ENCODE measurements around the gene TRPT1. TPM values are rescaled to one million over a fixed set of nuclear protein-coding genes. Genes with fewer than 3 reads are reported as not detected.

Gene TRPT1
- total and polyA plus RNA-seq, 9 of the 15 experiments (the other 6 are each of a cell fraction or from before 2014, with no cell fraction given): 4.6 to 41.7 (median 23.1) TPM

- H3K4me3 ChIP-seq: no peak overlapping the region
- WGBS (ENCODE audit: insufficient coverage, low coverage, missing lambda C conversion rate): 60% methylated on average over 4 of the region's 4 CpGs
- H4K20me1 ChIP-seq (replicated peaks; ENCODE audit: control insufficient read depth, insufficient read depth, low read length): 0 out of 2 replicates have a peak, but pooled peaks cover 4% of the 10 kb centered on the region
- H3K79me2 ChIP-seq (ENCODE audit: control insufficient read depth, insufficient read depth, low read length): no peaks in the 10 kb centered on the region
- no peak overlapping the region for H3K27ac ChIP-seq (ENCODE audit: extremely low read depth, low read depth, low read length)
- DNase-seq (ENCODE audit: extremely low read depth in 1 of 4, low spot score in 3 of 4) (peak in 2 of 4 experiments; percentile 24 to 36), FAIRE-seq (no peak), ATAC-seq (no peak; the same call in 2 of the 3 replicates)
- ChIA-PET CTCF (ENCODE audit: low intra/inter-chr PET ratio) (no interaction called here), POLR2A (no interaction called here)
- in situ Hi-C loops (cut with MboI) (no loop called here), intact Hi-C loops (cut with micrococcal nuclease) (no loop called here)
- H3K36me3 ChIP-seq (ENCODE audit: control insufficient read depth, insufficient read depth, low read length): peaks cover 92% of the 10 kb centered on the region
- no peak overlapping the region for H3K9ac ChIP-seq (ENCODE audit: insufficient read depth in 1 of 2, low read depth in 2 of 2, low read length in 2 of 2)
- no peaks in the 10 kb centered on the region for H3K27me3 ChIP-seq (ENCODE audit: control insufficient read depth in 2 of 2, insufficient read depth in 2 of 2, low read length in 2 of 2)
- H3K4me1 ChIP-seq (replicated peaks in 1 of 2; ENCODE audit: control insufficient read depth in 2 of 2, insufficient read depth in 2 of 2, low read length in 2 of 2): peaks cover 0 to 57% of the 10 kb centered on the region in 2 experiments; a peak in 2 of 5 replicates
- H3K9me1 ChIP-seq (ENCODE audit: control insufficient read depth, insufficient read depth, low read length): no peaks in the 10 kb centered on the region
- no peak overlapping the region for H2AFZ ChIP-seq (ENCODE audit: low read depth, low read length)
- BruUV-seq (replicated peaks): no TSS peak
- H3K4me2 ChIP-seq (ENCODE audit: insufficient read depth, low read length): no peak overlapping the region
- H3K9me3 ChIP-seq (replicated peaks; ENCODE audit: control insufficient read depth, insufficient read depth, low read depth, low read length): no peaks in the 10 kb centered on the region
- TF ChIP-seq ESRRA (IDR thresholded peaks at IDR 0.05; ENCODE audit: borderline replicate concordance, low read depth) (peak; percentile 75), TCF3 (CRISPR knock-in tag; IDR thresholded peaks at IDR 0.05) (0 out of 2 replicates have a peak, but pooled peaks have one; percentile 5), RAD21 (CRISPR knock-in tag; conservative IDR thresholded peaks at IDR 0.05 in 1 of 2, IDR thresholded peaks at IDR 0.05 in 1 of 2) (no peak), TEAD4 (IDR thresholded peaks at IDR 0.05; ENCODE audit: low read length) (no peak), TEAD4 (CRISPR knock-in tag; IDR thresholded peaks at IDR 0.05; ENCODE audit: borderline replicate concordance) (no peak), CBFA2T2 (conservative IDR thresholded peaks at IDR 0.05) (peak; percentile 9; the same call in 1 of the 2 replicates), MTA2 (IDR thresholded peaks at IDR 0.05; ENCODE audit: low read depth) (peak; percentile 69), NR2C2 (CRISPR knock-in tag; IDR thresholded peaks at IDR 0.05) (peak; percentile 96), NR2C2 (tag; IDR thresholded peaks at IDR 0.05) (peak; percentile 97), HDAC1 (IDR thresholded peaks at IDR 0.05) (peak in 1 of 2 experiments; percentile 35; a peak in 1 of 4 replicates), ZNF609 (CRISPR knock-in tag; IDR thresholded peaks at IDR 0.05; ENCODE audit: borderline replicate concordance) (no peak), CBFA2T3 (IDR thresholded peaks at IDR 0.05) (peak; percentile 52; the same call in 1 of the 2 replicates), NR2C1 (IDR thresholded peaks at IDR 0.05) (peak; percentile 99), NR2C1 (tag; IDR thresholded peaks at IDR 0.05) (peak; percentile 98), ZBTB7A (IDR thresholded peaks at IDR 0.05; ENCODE audit: borderline replicate concordance, control insufficient read depth, low read depth, low read length) (0 out of 2 replicates have a peak, but pooled peaks have one; percentile 29), KDM1A (IDR thresholded peaks at IDR 0.05) (peak; percentile 89 to 95; a peak in 3 of 4 replicates), SMARCC2 (IDR thresholded peaks at IDR 0.05; ENCODE audit: low read depth) (no peak), CREBBP (IDR thresholded peaks at IDR 0.05; ENCODE audit: low read depth, low read length) (no peak), C11orf30 (IDR thresholded peaks at IDR 0.05; ENCODE audit: low read depth) (no peak), SP1 (CRISPR knock-in tag; IDR thresholded peaks at IDR 0.05) (no peak), RCOR1 (IDR thresholded peaks at IDR 0.05; ENCODE audit: borderline replicate concordance in 1 of 2, low read depth in 2 of 2, low read length in 2 of 2) (0 out of 4 replicates have a peak, but pooled peaks of 1 of the 2 experiments have one; percentile 5)
These were observed 33.6 kb upstream of the TRPT1 start for GRCh38 chr11:64259533-64260067.
